ENCODE results near the gene DSPP.

GRCh38 chr4:87575408-87575807, 32.9 kb upstream of the DSPP start:
- TF ChIP-seq POLR2AphosphoS5 (IDR thresholded peaks at IDR 0.05; ENCODE audit: borderline replicate concordance, low read depth, low read length) (no peak), EZH2 (IDR thresholded peaks at IDR 0.05) (no peak), FOXP2 (optimal IDR thresholded peaks at IDR 0.05; ENCODE audit: control extremely low read depth, extremely low read length, insufficient read depth) (no peak)
